Lower lobe of right lung (tissue), 2 donors: Measurements from ENCODE around the gene NSF. TPM values are rescaled to one million over a fixed set of nuclear protein-coding genes. Genes with fewer than 3 reads are reported as not detected.
A peak's percentile ranks its signal among the peaks of the same experiment; 100 is the strongest.
"Not testable (repeated sequence)": the region's sequence is repeated elsewhere in the genome, so short reads cannot be mapped to it uniquely, and the experiment has no call there.

Source experiments
- ATAC-seq, 2 donors: fragments of 200-7000 bp; cut with Tn5 transposase; one replicate each; pipeline ENCODE4 v1.9.1; 2020 to 2022; ENCODE audit warnings: mild to moderate bottlenecking in 2 of 2, moderate library complexity in 2 of 2
- DNase-seq: peaks from one replicate; pipeline ENCODE4 v3.0.0-alpha.2; 2020
- H3K27ac ChIP-seq: fragments of 200-600 bp; one replicate; pipeline ENCODE4 v1.8.0; 2022
- H3K27me3 ChIP-seq: fragments of 200-600 bp; one replicate; pipeline ENCODE4 v1.8.0; 2022; ENCODE audit warnings: low read depth
- H3K36me3 ChIP-seq: fragments of 200-600 bp; one replicate; pipeline ENCODE4 v1.8.0; 2022; ENCODE audit warnings: mild to moderate bottlenecking
- H3K4me1 ChIP-seq: fragments of 200-600 bp; one replicate; pipeline ENCODE4 v1.8.0; 2022
- H3K4me3 ChIP-seq: fragments of 200-600 bp; one replicate; pipeline ENCODE4 v1.8.0; 2022; ENCODE audit warnings: mild to moderate bottlenecking
- H3K9me3 ChIP-seq: fragments of 200-600 bp; one replicate; pipeline ENCODE4 v1.8.0; 2022
- intact Hi-C: fragments of 100-400 bp; cut with DNase I; formaldehyde crosslinking; loops from one replicate; pipeline ENCODE4 v1.11.0; 2022
- total RNA-seq: library from RNA; stranded (reverse); fragmentation: NEBNext Ultra II Directional; extraction: Animal tissue kit (Norgen Biotek cat#: 25700); gene quantifications from one replicate; pipeline ENCODE4 v1.2.1, GENCODE V29; 2021
- TF ChIP-seq, protein P1 (sequence below): fragments of 200-600 bp; IDR thresholded peaks from one replicate; pipeline ENCODE4 v1.8.0; 2022; ENCODE audit warnings: antibody characterized with exemption, mild to moderate bottlenecking
- donor health status: DM: no; HTN: yes; CAD: no; lungs with severe emphysema.

The NSF gene
- total RNA-seq, 1 donor from 2014 or later = 52.7 TPM

DNA sequence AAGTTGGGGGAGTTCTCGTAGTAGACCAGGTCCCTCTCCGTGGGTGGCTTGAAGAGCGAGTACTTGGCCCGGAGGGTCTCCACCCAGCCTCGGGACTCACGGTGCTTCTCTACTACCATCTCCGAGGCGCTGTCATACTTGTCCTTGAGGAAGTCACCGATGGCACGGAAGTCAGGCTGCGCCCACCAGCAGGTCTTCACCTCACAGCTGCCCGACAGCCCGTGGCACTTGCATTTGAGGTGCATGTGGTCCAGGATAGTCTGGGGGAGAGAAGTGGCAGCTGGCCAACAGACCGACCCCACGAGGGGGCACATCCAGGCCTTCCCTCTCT, 178.0 kb downstream of the NSF start:
- ATAC-seq = no peak
- H3K27me3 ChIP-seq = peaks cover 36% of the 10 kb centered on the region
- H3K9me3 ChIP-seq = no peaks in the 10 kb centered on the region
- peaks cover 33% of the 10 kb centered on the region for H3K4me1 ChIP-seq
- no peak overlapping the region for H3K4me3 ChIP-seq
- H3K36me3 ChIP-seq = no peaks in the 10 kb centered on the region
- intact Hi-C loops = no loop called here
- TF ChIP-seq, protein P1, sequence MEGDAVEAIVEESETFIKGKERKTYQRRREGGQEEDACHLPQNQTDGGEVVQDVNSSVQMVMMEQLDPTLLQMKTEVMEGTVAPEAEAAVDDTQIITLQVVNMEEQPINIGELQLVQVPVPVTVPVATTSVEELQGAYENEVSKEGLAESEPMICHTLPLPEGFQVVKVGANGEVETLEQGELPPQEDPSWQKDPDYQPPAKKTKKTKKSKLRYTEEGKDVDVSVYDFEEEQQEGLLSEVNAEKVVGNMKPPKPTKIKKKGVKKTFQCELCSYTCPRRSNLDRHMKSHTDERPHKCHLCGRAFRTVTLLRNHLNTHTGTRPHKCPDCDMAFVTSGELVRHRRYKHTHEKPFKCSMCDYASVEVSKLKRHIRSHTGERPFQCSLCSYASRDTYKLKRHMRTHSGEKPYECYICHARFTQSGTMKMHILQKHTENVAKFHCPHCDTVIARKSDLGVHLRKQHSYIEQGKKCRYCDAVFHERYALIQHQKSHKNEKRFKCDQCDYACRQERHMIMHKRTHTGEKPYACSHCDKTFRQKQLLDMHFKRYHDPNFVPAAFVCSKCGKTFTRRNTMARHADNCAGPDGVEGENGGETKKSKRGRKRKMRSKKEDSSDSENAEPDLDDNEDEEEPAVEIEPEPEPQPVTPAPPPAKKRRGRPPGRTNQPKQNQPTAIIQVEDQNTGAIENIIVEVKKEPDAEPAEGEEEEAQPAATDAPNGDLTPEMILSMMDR = no peak
- H3K27ac ChIP-seq = no peak overlapping the region
- no peak for DNase-seq

DNA sequence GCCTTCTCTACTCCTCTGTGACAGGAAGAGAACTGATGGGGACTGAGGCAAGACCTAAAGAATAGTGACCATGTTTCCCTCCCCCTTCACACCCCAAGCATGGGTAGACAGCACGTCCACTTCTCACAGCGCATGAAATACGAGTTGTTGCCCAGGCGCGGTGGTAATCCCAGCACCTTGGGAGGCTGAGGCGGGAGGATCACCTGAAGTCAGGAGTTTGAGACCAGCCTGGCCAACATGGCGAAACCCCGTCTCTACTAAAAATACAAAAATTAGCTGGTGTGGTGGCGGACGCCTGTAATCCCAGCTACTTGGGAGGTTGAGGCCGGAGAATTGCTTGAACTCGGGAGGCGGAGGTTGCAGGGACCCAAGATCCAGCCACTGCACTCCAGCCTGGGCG, 178.4 kb downstream of the NSF start:
- intact Hi-C loops, DNase-seq, ATAC-seq, H3K27ac ChIP-seq, H3K4me3 ChIP-seq, H3K9me3 ChIP-seq, H3K36me3 ChIP-seq: not testable (repeated sequence)
- H3K4me1 ChIP-seq = peaks cover 33% of the 10 kb centered on the region
- H3K27me3 ChIP-seq = peaks cover 36% of the 10 kb centered on the region

DNA sequence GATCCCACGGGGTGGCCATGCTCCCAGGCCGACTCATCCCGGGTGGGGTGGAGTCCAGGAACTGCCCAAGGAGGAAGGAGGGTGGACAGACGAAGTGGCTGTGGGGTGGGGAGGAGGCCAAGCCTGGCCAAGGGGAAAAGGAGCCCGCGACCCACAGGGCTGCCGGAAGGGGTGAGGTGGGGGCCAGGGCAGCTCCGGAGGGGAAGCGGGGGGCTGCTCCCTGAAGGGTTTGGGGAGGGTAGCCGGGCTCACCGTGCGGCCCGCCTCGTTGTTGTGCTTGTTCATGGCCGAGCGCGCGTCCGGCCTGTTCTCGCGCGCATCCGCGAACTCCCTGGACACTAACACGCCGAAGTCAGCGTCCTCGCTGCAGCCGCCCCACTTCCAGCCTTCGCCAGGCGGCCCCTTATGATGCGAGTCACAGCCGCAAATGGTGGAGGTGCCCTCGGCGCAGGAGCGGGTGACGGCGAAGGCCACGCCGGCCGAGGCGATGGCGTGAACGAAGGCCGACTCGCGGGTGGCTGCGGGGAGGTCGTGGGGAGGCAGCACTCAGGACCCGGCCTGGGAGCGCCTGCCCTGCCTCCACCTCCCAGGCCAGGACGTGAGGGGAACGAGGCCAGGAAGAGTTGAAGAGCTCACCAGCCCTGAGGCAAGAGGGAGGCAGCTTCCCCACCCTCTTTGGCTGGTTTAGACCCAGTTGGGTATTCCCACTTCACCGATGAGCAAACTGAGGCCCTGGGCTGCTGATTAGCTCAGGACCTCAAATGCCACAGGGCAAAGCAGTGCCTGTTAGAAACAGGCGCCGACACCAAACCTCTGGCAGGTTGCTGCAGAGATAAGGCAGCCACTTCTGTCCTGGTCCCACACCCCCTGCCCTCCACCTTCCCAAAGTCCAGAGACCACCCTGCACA, 179.3 kb downstream of the NSF start:
- peaks cover 37% of the 10 kb centered on the region for H3K27me3 ChIP-seq

DNA sequence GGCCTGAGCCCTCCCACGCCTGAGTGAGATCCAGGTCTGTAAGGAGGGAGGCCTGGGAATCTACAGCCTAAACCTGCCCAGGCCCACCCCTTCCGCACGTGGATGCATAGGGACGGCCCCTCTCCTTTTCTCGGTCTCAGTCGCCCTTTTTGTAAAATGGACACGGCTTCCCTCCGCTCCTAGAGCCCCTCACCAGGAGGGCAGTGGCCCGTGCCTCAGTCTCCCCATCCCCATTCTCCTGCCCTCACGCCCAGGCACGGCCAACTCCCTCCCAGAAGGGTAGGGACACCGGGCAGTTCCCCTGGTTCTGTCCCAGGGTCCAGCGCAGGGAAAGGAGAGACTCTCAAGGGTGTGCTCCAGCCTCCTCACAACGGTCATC, 180.0 kb downstream of the NSF start:
- TF ChIP-seq, protein P1 = no peak
- no peaks in the 10 kb centered on the region for H3K36me3 ChIP-seq
- H3K9me3 ChIP-seq = no peaks in the 10 kb centered on the region
- no peak overlapping the region for H3K27ac ChIP-seq
- peak in 1 of 2 donors; percentile 2 for ATAC-seq
- intact Hi-C loops = no loop called here
- peak overlapping the region; percentile 53 for H3K4me3 ChIP-seq
- H3K27me3 ChIP-seq = peaks cover 42% of the 10 kb centered on the region
- peaks cover 24% of the 10 kb centered on the region for H3K4me1 ChIP-seq
- DNase-seq = no peak

More for the DNA sequence above, 179.3 kb downstream of the NSF start:
- TF ChIP-seq, protein P1 = no peak
- Histone ChIP-seq H3K27ac (no peak overlapping the region), H3K4me1 (peaks cover 30% of the 10 kb centered on the region), H3K9me3 (no peaks in the 10 kb centered on the region), H3K36me3 (no peaks in the 10 kb centered on the region), H3K4me3 (peak overlapping the region; percentile 19)
- no peak for ATAC-seq
- DNase-seq = peak; percentile 40
- intact Hi-C loops = no loop called here

DNA sequence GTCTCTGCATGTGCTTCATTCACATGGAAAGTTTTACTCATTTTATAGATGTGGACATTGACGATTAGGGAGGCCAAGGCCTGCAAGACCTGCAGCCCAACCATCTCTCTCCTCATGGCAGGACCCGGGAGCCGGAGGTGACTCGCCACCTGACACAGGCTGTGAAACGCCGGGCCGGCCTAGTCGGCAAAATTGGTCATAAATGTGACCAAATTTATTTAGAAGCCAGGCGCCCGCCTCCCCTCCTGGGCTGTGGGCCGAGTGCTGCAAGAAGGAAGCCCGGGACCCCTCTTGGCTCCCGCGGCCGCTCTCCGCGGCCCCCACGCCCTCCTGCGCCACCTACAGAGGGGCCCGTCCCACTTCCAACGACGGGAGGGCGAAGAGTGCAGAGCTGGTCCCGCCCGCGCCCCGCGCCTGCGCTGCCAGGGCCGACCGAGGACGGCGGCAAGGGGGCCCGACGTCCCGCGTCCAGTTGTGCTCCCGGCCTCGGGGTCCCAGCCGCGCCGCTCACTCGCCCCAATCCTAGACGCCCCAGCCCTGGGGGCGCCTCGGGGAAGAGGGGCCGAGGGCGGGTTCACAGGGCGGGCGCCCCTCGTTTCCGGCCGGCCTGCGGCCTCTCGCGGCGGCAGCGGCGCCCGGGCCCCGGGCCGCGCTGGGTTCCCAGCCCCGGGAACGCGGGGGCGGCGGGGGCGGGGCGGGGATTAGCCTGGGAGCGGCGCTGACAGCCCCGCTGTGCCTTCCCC, 180.5 kb downstream of the NSF start:
- peak overlapping the region; percentile 67 for H3K27ac ChIP-seq
- intact Hi-C loops = no loop called here

More for the DNA sequence above, 180.5 kb downstream of the NSF start:
- peaks cover 21% of the 10 kb centered on the region for H3K4me1 ChIP-seq
- ATAC-seq (peak; percentile 60 to 83), DNase-seq (peak; percentile 61)
- H3K36me3 ChIP-seq = no peaks in the 10 kb centered on the region
- TF ChIP-seq, protein P1 = no peak
- H3K27me3 ChIP-seq = peaks cover 42% of the 10 kb centered on the region
- peak overlapping the region; percentile 53 for H3K4me3 ChIP-seq
- H3K9me3 ChIP-seq = no peaks in the 10 kb centered on the region
